Measurements from ENCODE around the gene PDE2A. TPM values are rescaled to one million over a fixed set of nuclear protein-coding genes. Genes with fewer than 3 reads are reported as not detected.

Gene PDE2A
- total and polyA plus RNA-seq, 8 donors: 3.5 to 548 (median 25.9) TPM

- H3K9me3 ChIP-seq: no peaks in the 10 kb centered on the region
- no peak overlapping the region for H3K4me3 ChIP-seq
- no peaks in the 10 kb centered on the region for H3K36me3 ChIP-seq
- peaks cover 0 to 16% (median 0%) of the 10 kb centered on the region in 3 donors for H3K27me3 ChIP-seq
- TF ChIP-seq CTCF (IDR thresholded peaks at IDR 0.05) (no peak), POLR2A (IDR thresholded peaks at IDR 0.05) (no peak), POLR2AphosphoS5 (IDR thresholded peaks at IDR 0.05) (no peak), EP300 (IDR thresholded peaks at IDR 0.05) (no peak)
- H3K4me1 ChIP-seq: peaks cover 10 to 74% (median 39%) of the 10 kb centered on the region in 4 donors
- 65 to 75% (median 67%) methylated on average over 2 to 4 of the region's 4 CpGs for WGBS, 5 donors
- peak overlapping the region in 4 of 5 donors; percentile 16 to 78 (median 35) for H3K27ac ChIP-seq
- intact Hi-C loops (cut with DNase I; ENCODE audit: low total_unique reads): no loop called here
- no peak for DNase-seq
Observed at GRCh38 chr11:72633068-72633467, 41.2 kb downstream of the PDE2A start.

GRCh38 chr11:72631806-72632731, 42.2 kb downstream of the PDE2A start:
- H3K27me3 ChIP-seq: peaks cover 0 to 13% (median 0%) of the 10 kb centered on the region in 3 donors
- peaks cover 3 to 74% (median 40%) of the 10 kb centered on the region in 4 donors for H3K4me1 ChIP-seq
- no peak overlapping the region for H3K4me3 ChIP-seq
- peak overlapping the region in 4 of 5 donors; percentile 41 to 78 (median 56) for H3K27ac ChIP-seq
- DNase-seq: peak in 1 of 2 donors; percentile 80
- intact Hi-C loops (cut with DNase I; ENCODE audit: low total_unique reads): no loop called here
- WGBS, 5 donors: 66 to 79% (median 75%) methylated on average over 18 of the region's 18 CpGs
- TF ChIP-seq POLR2A (IDR thresholded peaks at IDR 0.05): no peak
- TF ChIP-seq POLR2AphosphoS5 (IDR thresholded peaks at IDR 0.05): no peak
- TF ChIP-seq CTCF (IDR thresholded peaks at IDR 0.05): no peak
- no peak for TF ChIP-seq EP300 (IDR thresholded peaks at IDR 0.05)
- H3K36me3 ChIP-seq: no peaks in the 10 kb centered on the region
- H3K9me3 ChIP-seq: no peaks in the 10 kb centered on the region

GRCh38 chr11:72630104-72630852, 43.9 kb downstream of the PDE2A start:
- peaks cover 0 to 13% (median 0%) of the 10 kb centered on the region in 3 donors for H3K27me3 ChIP-seq
- TF ChIP-seq EP300 (IDR thresholded peaks at IDR 0.05) (no peak), POLR2A (IDR thresholded peaks at IDR 0.05) (no peak), CTCF (IDR thresholded peaks at IDR 0.05) (no peak), POLR2AphosphoS5 (IDR thresholded peaks at IDR 0.05) (no peak)
- intact Hi-C loops (cut with DNase I; ENCODE audit: low total_unique reads): no loop called here
- DNase-seq: no peak
- peak overlapping the region in 3 of 5 donors; percentile 20 to 78 (median 67) for H3K27ac ChIP-seq
- WGBS, 5 donors: 64 to 73% (median 71%) methylated on average over 16 of the region's 16 CpGs
- H3K36me3 ChIP-seq: no peaks in the 10 kb centered on the region
- no peaks in the 10 kb centered on the region for H3K9me3 ChIP-seq
- peaks cover 12 to 81% (median 54%) of the 10 kb centered on the region in 4 donors for H3K4me1 ChIP-seq
- H3K4me3 ChIP-seq: no peak overlapping the region

GRCh38 chr11:72629266-72629665, 45.0 kb downstream of the PDE2A start:
- TF ChIP-seq CTCF (IDR thresholded peaks at IDR 0.05) (no peak), POLR2AphosphoS5 (IDR thresholded peaks at IDR 0.05) (peak; percentile 31 to 70 (median 53))
- no peak overlapping the region for H3K4me3 ChIP-seq
- 63 to 86% (median 80%) methylated on average over 4 to 5 of the region's 5 CpGs for WGBS, 5 donors
- peak overlapping the region in 4 of 5 donors; percentile 62 to 78 (median 68) for H3K27ac ChIP-seq
- H3K27me3 ChIP-seq: peaks cover 0 to 8% (median 0%) of the 10 kb centered on the region in 3 donors
- peaks cover 17 to 91% (median 60%) of the 10 kb centered on the region in 4 donors for H3K4me1 ChIP-seq
- H3K36me3 ChIP-seq: no peaks in the 10 kb centered on the region
- peak in 1 of 2 donors; percentile 77 for DNase-seq
- intact Hi-C loops (cut with DNase I; ENCODE audit: low total_unique reads): no loop called here
- no peaks in the 10 kb centered on the region for H3K9me3 ChIP-seq
